Frontal cortex (tissue), 4 donors: Measurements from ENCODE around the gene TMEM37. TPM values are rescaled to one million over a fixed set of nuclear protein-coding genes. Genes with fewer than 3 reads are reported as not detected.

ENCODE experiments used
- DNase-seq, 2 donors: peaks; one replicate each; pipeline ENCODE4 v3.0.0; 2012; ENCODE audit warnings: low spot score in 2 of 2
- FAIRE-seq: peaks from 2 replicates; lab custom pipeline; 2012; peaks lifted over from hg19 to GRCh38; lab: Jason Lieb, UNC
- total RNA-seq: library from RNA; depleted of rRNA; stranded (reverse); fragments of >200 nt; gene quantifications from one replicate; pipeline ENCODE4 v1.2.3, GENCODE V29; 2014
- donor health status: control.
- donor health status: control.
- donor health status: control.

Gene TMEM37
- total RNA-seq, 1 donor from 2014 or later = not detected

GRCh38 chr2:119448427-119449141 lies 16.9 kb downstream of the TMEM37 start:
- FAIRE-seq = no peak

GRCh38 chr2:119449521-119449920 lies 17.9 kb downstream of the TMEM37 start:
- FAIRE-seq (no peak), DNase-seq (no peak)

More at GRCh38 chr2:119448427-119449141, 16.9 kb downstream of the TMEM37 start:
- DNase-seq = no peak

- FAIRE-seq (no peak), DNase-seq (no peak)
These were observed 19.8 kb downstream of the TMEM37 start for GRCh38 chr2:119451336-119452050.

- no peak for FAIRE-seq
These were observed 22.4 kb downstream of the TMEM37 start for GRCh38 chr2:119453972-119454593.

GRCh38 chr2:119455066-119455718 lies 23.5 kb downstream of the TMEM37 start:
- FAIRE-seq (no peak), DNase-seq (no peak)

More at GRCh38 chr2:119453972-119454593, 22.4 kb downstream of the TMEM37 start:
- no peak for DNase-seq

GRCh38 chr2:119460076-119460475 lies 28.4 kb downstream of the TMEM37 start:
- DNase-seq (no peak), FAIRE-seq (no peak)

GRCh38 chr2:119461811-119462210 lies 30.2 kb downstream of the TMEM37 start:
- DNase-seq (no peak), FAIRE-seq (no peak)

- FAIRE-seq (no peak), DNase-seq (no peak)
These were observed 30.9 kb downstream of the TMEM37 start for GRCh38 chr2:119462574-119462973.

- FAIRE-seq = no peak
These were observed 31.5 kb downstream of the TMEM37 start for GRCh38 chr2:119463136-119463535.

GRCh38 chr2:119463990-119464389 lies 32.3 kb downstream of the TMEM37 start:
- no peak for FAIRE-seq

More at GRCh38 chr2:119463136-119463535, 31.5 kb downstream of the TMEM37 start:
- no peak for DNase-seq

GRCh38 chr2:119464981-119465380 lies 33.3 kb downstream of the TMEM37 start:
- no peak for FAIRE-seq
- DNase-seq = no peak

More at GRCh38 chr2:119463990-119464389, 32.3 kb downstream of the TMEM37 start:
- no peak for DNase-seq

GRCh38 chr2:119465687-119466086 lies 34.0 kb downstream of the TMEM37 start:
- DNase-seq = no peak
- FAIRE-seq = no peak

- no peak for FAIRE-seq
- DNase-seq = no peak
These were observed 34.7 kb downstream of the TMEM37 start for GRCh38 chr2:119466373-119466772.

GRCh38 chr2:119468154-119468955 lies 36.7 kb downstream of the TMEM37 start:
- FAIRE-seq (no peak), DNase-seq (no peak)

GRCh38 chr2:119469131-119469530 lies 37.5 kb downstream of the TMEM37 start:
- FAIRE-seq (no peak), DNase-seq (no peak)

- no peak for DNase-seq
- no peak for FAIRE-seq
These were observed 38.1 kb downstream of the TMEM37 start for GRCh38 chr2:119469661-119470297.

GRCh38 chr2:119472749-119473148 lies 41.1 kb downstream of the TMEM37 start:
- FAIRE-seq = no peak
- no peak for DNase-seq

GRCh38 chr2:119473621-119474370 lies 42.1 kb downstream of the TMEM37 start:
- no peak for DNase-seq
- FAIRE-seq = no peak
